H9 (cell line): ENCODE measurements around the gene RIOX2. TPM values are rescaled to one million over a fixed set of nuclear protein-coding genes. Genes with fewer than 3 reads are reported as not detected.

Source experiments
- DNase-seq: peaks from one replicate; pipeline ENCODE4 v3.0.0-alpha.2; 2017
- H2AFZ ChIP-seq: one replicate; pipeline ENCODE4 v1.6.1; 2013; ENCODE audit warnings: mild to moderate bottlenecking, low read length, control low read depth, moderate library complexity
- H2AK5ac ChIP-seq: 2 replicates; pipeline ENCODE4 v1.6.1; 2013; ENCODE audit warnings: low read length, control low read depth, mixed read lengths; ENCODE audit not compliant: insufficient read length
- H2BK120ac ChIP-seq: one replicate; pipeline ENCODE4 v1.6.1; 2013; ENCODE audit warnings: low read depth, mild to moderate bottlenecking, low read length, control low read depth, inconsistent platforms; ENCODE audit not compliant: poor library complexity, severe bottlenecking
- H2BK12ac ChIP-seq: 2 replicates; pipeline ENCODE4 v1.6.1; 2013; ENCODE audit warnings: low read length, control low read depth, mixed read lengths, low read depth; ENCODE audit not compliant: insufficient read length
- H2BK15ac ChIP-seq: 2 replicates; pipeline ENCODE4 v1.6.1; 2013; ENCODE audit warnings: low read depth, low read length, control low read depth
- H2BK20ac ChIP-seq: one replicate; pipeline ENCODE4 v1.6.1; 2013; ENCODE audit warnings: low read depth, mild to moderate bottlenecking, low read length, control low read depth, inconsistent platforms; ENCODE audit not compliant: poor library complexity, severe bottlenecking
- H2BK5ac ChIP-seq: 2 replicates; pipeline ENCODE4 v1.6.1; 2013; ENCODE audit warnings: low read length, control low read depth, mixed read lengths; ENCODE audit not compliant: insufficient read length
- H3K14ac ChIP-seq: 2 replicates; pipeline ENCODE4 v1.6.1; 2013; ENCODE audit warnings: low read length, control low read depth; ENCODE audit not compliant: insufficient read depth
- H3K18ac ChIP-seq: 2 replicates; pipeline ENCODE4 v1.6.1; 2013; ENCODE audit warnings: low read depth, mild to moderate bottlenecking, mixed read lengths, low read length, control low read depth; ENCODE audit not compliant: insufficient read length
- H3K23ac ChIP-seq: 2 replicates; pipeline ENCODE4 v1.6.1; 2013; ENCODE audit warnings: low read length, control low read depth, mixed read lengths, low read depth; ENCODE audit not compliant: insufficient read length
- H3K23me2 ChIP-seq: 2 replicates; pipeline ENCODE4 v1.6.1; 2013; ENCODE audit warnings: low read depth, mild to moderate bottlenecking, mixed read lengths, low read length, control low read depth; ENCODE audit not compliant: insufficient read length, poor library complexity, severe bottlenecking
- H3K27ac ChIP-seq: 2 replicates; pipeline ENCODE4 v1.5.1; 2013; ENCODE audit warnings: low read length, control low read depth, mixed read lengths, low read depth; ENCODE audit not compliant: insufficient read length
- H3K27me3 ChIP-seq: 2 replicates; pipeline ENCODE4 v1.6.1; 2013; ENCODE audit warnings: low read length, control low read depth, inconsistent platforms; ENCODE audit not compliant: insufficient read depth
- H3K4ac ChIP-seq: 2 replicates; pipeline ENCODE4 v1.6.1; 2013; ENCODE audit warnings: low read depth, mild to moderate bottlenecking, control low read depth, inconsistent platforms, low read length, moderate library complexity
- H3K4me1 ChIP-seq: 2 replicates; pipeline ENCODE4 v1.6.1; 2013; ENCODE audit warnings: low read length, control low read depth, inconsistent platforms; ENCODE audit not compliant: insufficient read depth
- H3K4me2 ChIP-seq: 2 replicates; pipeline ENCODE4 v1.6.1; 2013; ENCODE audit warnings: low read length, control low read depth, mixed read lengths; ENCODE audit not compliant: insufficient read length, insufficient read depth
- H3K56ac ChIP-seq: 2 replicates; pipeline ENCODE4 v1.6.1; 2013; ENCODE audit warnings: low read depth, mild to moderate bottlenecking, mixed read lengths, low read length, control low read depth; ENCODE audit not compliant: insufficient read length
- H3K79me1 ChIP-seq: 2 replicates; pipeline ENCODE4 v1.6.1; 2013; ENCODE audit warnings: low read depth, mild to moderate bottlenecking, moderate library complexity, low read length, control low read depth, inconsistent platforms; ENCODE audit not compliant: insufficient read depth, poor library complexity, severe bottlenecking
- H3K79me2 ChIP-seq: 2 replicates; pipeline ENCODE4 v1.6.1; 2013; ENCODE audit warnings: low read length, control low read depth, inconsistent platforms; ENCODE audit not compliant: insufficient read depth
- H3K9ac ChIP-seq: 2 replicates; pipeline ENCODE4 v1.6.1; 2013; ENCODE audit warnings: low read length, control low read depth, mixed read lengths; ENCODE audit not compliant: insufficient read length; ENCODE audit errors: extremely low read depth
- H3K9me3 ChIP-seq: one replicate; pipeline ENCODE4 v1.6.1; 2013; ENCODE audit warnings: low read depth, low read length, inconsistent platforms; ENCODE audit not compliant: control insufficient read depth
- H3T11ph ChIP-seq: one replicate; pipeline ENCODE4 v1.6.1; 2013; ENCODE audit warnings: mild to moderate bottlenecking, low read length, control low read depth, inconsistent platforms
- H4K20me1 ChIP-seq: one replicate; pipeline ENCODE4 v1.6.1; 2013; ENCODE audit not compliant: control insufficient read depth, insufficient read length, insufficient read depth
- H4K5ac ChIP-seq: 2 replicates; pipeline ENCODE4 v1.6.1; 2013; ENCODE audit warnings: low read depth, mild to moderate bottlenecking, mixed read lengths, low read length, control low read depth; ENCODE audit not compliant: insufficient read length
- H4K8ac ChIP-seq: replicated peaks from 2 replicates; pipeline ENCODE4 v1.6.1; 2013; ENCODE audit warnings: low read length, control low read depth, mixed read lengths, low read depth; ENCODE audit not compliant: insufficient read length
- H4K91ac ChIP-seq: 2 replicates; pipeline ENCODE4 v1.6.1; 2013; ENCODE audit warnings: low read depth, mild to moderate bottlenecking, moderate library complexity, mixed read lengths, low read length, control low read depth; ENCODE audit not compliant: insufficient read length
- H3K27ac Mint-ChIP-seq, 3 experiments: 2 replicates in 2 of 3; 3 replicates in 1 of 3; pipeline ENCODE4 v1.8.0; 2020 to 2021; ENCODE audit warnings: mixed read lengths in 3 of 3, mild to moderate bottlenecking in 1 of 3, moderate library complexity in 1 of 3
- H3K27me3 Mint-ChIP-seq: 2 replicates; pipeline ENCODE4 v1.8.0; 2021; ENCODE audit warnings: low read depth, mild to moderate bottlenecking, moderate library complexity, mixed read lengths
- H3K36me3 Mint-ChIP-seq, 3 experiments: 2 replicates in 2 of 3; 3 replicates in 1 of 3; pipeline ENCODE4 v1.8.0; 2020 to 2021; ENCODE audit warnings: low read depth in 3 of 3, mixed read lengths in 3 of 3; ENCODE audit not compliant: insufficient read depth in 1 of 3
- H3K4me1 Mint-ChIP-seq, 2 experiments: 2 replicates each; pipeline ENCODE4 v1.8.0; 2020; ENCODE audit warnings: mixed read lengths in 2 of 2
- H3K4me3 Mint-ChIP-seq, 2 experiments: 2 replicates in 1 of 2; 3 replicates in 1 of 2; pipeline ENCODE4 v1.8.0; 2020 to 2021; ENCODE audit warnings: mild to moderate bottlenecking in 2 of 2, mixed read lengths in 2 of 2, moderate library complexity in 1 of 2
- H3K9me3 Mint-ChIP-seq, 2 experiments: 2 replicates in 1 of 2; 3 replicates in 1 of 2; pipeline ENCODE4 v1.8.0; 2020; ENCODE audit warnings: mild to moderate bottlenecking in 2 of 2, mixed read lengths in 2 of 2, moderate library complexity in 1 of 2
- WGBS: extraction: QIAGEN DNeasy Blood & Tissue Kit; methylation state at CpG from one replicate; pipeline ENCODE4 v1.1.7; 2013; ENCODE audit warnings: missing lambda C conversion rate, low lambda C conversion rate, mixed read lengths; ENCODE audit not compliant: insufficient read length; ENCODE audit errors: extremely low coverage; 5-methylcytosine and 5-hydroxymethylcytosine counted together
- total RNA-seq: library from RNA; stranded (reverse); gene quantifications from 2 replicates; pipeline ENCODE4 v1.2.1, GENCODE V29; 2021
- TF ChIP-seq, protein P1 (sequence below): fragments of 200-600 bp; sonication (generic); conservative IDR thresholded peaks from 3 replicates; pipeline ENCODE4 v1.8.0; 2021; ENCODE audit warnings: antibody characterized with exemption, mild to moderate bottlenecking

The RIOX2 gene
- total RNA-seq, 1 experiment from 2014 or later: 15.5 TPM

DNA sequence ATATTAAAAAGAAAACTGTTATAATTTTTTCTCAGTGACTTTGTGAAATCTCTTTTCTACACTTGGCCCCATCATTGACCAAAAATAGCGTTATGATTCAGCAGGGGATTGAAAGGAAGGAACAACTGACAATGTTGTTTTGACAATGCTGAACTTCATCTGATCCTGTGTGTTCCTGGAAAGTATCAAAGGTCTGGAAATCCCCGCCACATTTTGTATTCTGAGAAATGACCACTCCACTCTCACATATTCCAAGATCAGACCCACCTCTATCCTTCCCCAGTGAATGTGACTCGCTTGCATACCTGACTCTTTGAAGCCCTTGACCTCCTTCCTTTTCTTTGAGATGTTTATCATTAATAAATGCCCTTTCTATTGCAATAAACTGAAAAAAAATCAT, 9.7 kb upstream of the RIOX2 start:
- H4K20me1 ChIP-seq: no peaks in the 10 kb centered on the region
- H3K4me2 ChIP-seq: no peak overlapping the region
- no peaks in the 10 kb centered on the region for H3K27me3 ChIP-seq
- H2BK20ac ChIP-seq: no peak overlapping the region
- DNase-seq: no peak
- no peak overlapping the region for H3K18ac ChIP-seq
- no peak overlapping the region for H3K23ac ChIP-seq
- no peak overlapping the region for H2AK5ac ChIP-seq
- no peak overlapping the region for H2BK12ac ChIP-seq
- no peak overlapping the region for H3K9ac ChIP-seq
- H3T11ph ChIP-seq: no peak overlapping the region
- no peak overlapping the region for H2BK120ac ChIP-seq
- no peak overlapping the region for H3K14ac ChIP-seq
- no peaks in the 10 kb centered on the region for H3K36me3 Mint-ChIP-seq
- no peak overlapping the region for H4K5ac ChIP-seq
- H3K27ac Mint-ChIP-seq: no peak overlapping the region
- no peaks in the 10 kb centered on the region for H3K79me2 ChIP-seq
- no peak overlapping the region for H3K56ac ChIP-seq
- no peak overlapping the region for H4K8ac ChIP-seq
- H3K4me1 ChIP-seq: no peaks in the 10 kb centered on the region; the same call in 1 of the 2 replicates
- H3K23me2 ChIP-seq: no peaks in the 10 kb centered on the region
- H2BK5ac ChIP-seq: no peak overlapping the region
- H3K4me3 Mint-ChIP-seq: no peak overlapping the region
- TF ChIP-seq, protein P1, sequence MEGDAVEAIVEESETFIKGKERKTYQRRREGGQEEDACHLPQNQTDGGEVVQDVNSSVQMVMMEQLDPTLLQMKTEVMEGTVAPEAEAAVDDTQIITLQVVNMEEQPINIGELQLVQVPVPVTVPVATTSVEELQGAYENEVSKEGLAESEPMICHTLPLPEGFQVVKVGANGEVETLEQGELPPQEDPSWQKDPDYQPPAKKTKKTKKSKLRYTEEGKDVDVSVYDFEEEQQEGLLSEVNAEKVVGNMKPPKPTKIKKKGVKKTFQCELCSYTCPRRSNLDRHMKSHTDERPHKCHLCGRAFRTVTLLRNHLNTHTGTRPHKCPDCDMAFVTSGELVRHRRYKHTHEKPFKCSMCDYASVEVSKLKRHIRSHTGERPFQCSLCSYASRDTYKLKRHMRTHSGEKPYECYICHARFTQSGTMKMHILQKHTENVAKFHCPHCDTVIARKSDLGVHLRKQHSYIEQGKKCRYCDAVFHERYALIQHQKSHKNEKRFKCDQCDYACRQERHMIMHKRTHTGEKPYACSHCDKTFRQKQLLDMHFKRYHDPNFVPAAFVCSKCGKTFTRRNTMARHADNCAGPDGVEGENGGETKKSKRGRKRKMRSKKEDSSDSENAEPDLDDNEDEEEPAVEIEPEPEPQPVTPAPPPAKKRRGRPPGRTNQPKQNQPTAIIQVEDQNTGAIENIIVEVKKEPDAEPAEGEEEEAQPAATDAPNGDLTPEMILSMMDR: no peak
- H2BK15ac ChIP-seq: no peak overlapping the region
- no peaks in the 10 kb centered on the region for H3K79me1 ChIP-seq
- H2AFZ ChIP-seq: no peak overlapping the region
- no peak overlapping the region for H3K27ac ChIP-seq
- H3K4me1 Mint-ChIP-seq: peaks cover 5 to 6% of the 10 kb centered on the region in 2 experiments; a peak in 2 of 4 replicates
- no peaks in the 10 kb centered on the region for H3K9me3 ChIP-seq
- no peak overlapping the region for H3K4ac ChIP-seq
- no peaks in the 10 kb centered on the region for H3K9me3 Mint-ChIP-seq
- WGBS: no CpG with 5 or more reads among the region's 3 CpGs
- H4K91ac ChIP-seq: no peak overlapping the region
- H3K27me3 Mint-ChIP-seq: no peaks in the 10 kb centered on the region
